Smooth muscle cell (in vitro differentiated cells): ENCODE measurements around the gene DNAJA2. TPM values are rescaled to one million over a fixed set of nuclear protein-coding genes. Genes with fewer than 3 reads are reported as not detected.

ENCODE experiments used
- DNase-seq: peaks from one replicate; lab custom pipeline; 2025; ENCODE audit not compliant: unreplicated experiment; lab: John Stamatoyannopoulos, UW
- H2AFZ ChIP-seq: fragments of 200-600 bp; sonication (generic); 2 replicates; pipeline ENCODE4 v1.6.0; 2016; ENCODE audit warnings: antibody characterized with exemption, low read depth, mild to moderate bottlenecking
- H3F3A ChIP-seq: fragments of 200-600 bp; sonication (generic); 2 replicates; pipeline ENCODE4 v1.6.0; 2017; ENCODE audit warnings: antibody characterized with exemption, low read depth
- H3K27ac ChIP-seq: fragments of 200-600 bp; sonication (generic); 2 replicates; pipeline ENCODE4 v1.5.1; 2016; ENCODE audit warnings: low read depth, mild to moderate bottlenecking
- H3K27me3 ChIP-seq: fragments of 200-600 bp; sonication (generic); 2 replicates; pipeline ENCODE4 v1.6.1; 2016; ENCODE audit warnings: low read depth, mild to moderate bottlenecking
- H3K36me3 ChIP-seq: fragments of 200-600 bp; sonication (generic); 2 replicates; pipeline ENCODE4 v1.5.1; 2016; ENCODE audit warnings: low read depth
- H3K4me1 ChIP-seq: fragments of 200-600 bp; sonication (generic); 2 replicates; pipeline ENCODE4 v1.5.1; 2016; ENCODE audit warnings: low read depth
- H3K4me2 ChIP-seq: fragments of 200-600 bp; sonication (generic); 2 replicates; pipeline ENCODE4 v1.6.0; 2016; ENCODE audit warnings: mild to moderate bottlenecking
- H3K4me3 ChIP-seq: fragments of 200-600 bp; sonication (generic); 2 replicates; pipeline ENCODE4 v1.5.1; 2016; ENCODE audit warnings: mild to moderate bottlenecking
- H3K79me2 ChIP-seq: fragments of 200-600 bp; sonication (generic); 2 replicates; pipeline ENCODE4 v1.6.0; 2016; ENCODE audit warnings: low read depth, mild to moderate bottlenecking
- H3K9ac ChIP-seq: fragments of 200-600 bp; sonication (generic); 2 replicates; pipeline ENCODE4 v1.6.0; 2016; ENCODE audit warnings: low read depth
- H3K9me3 ChIP-seq: fragments of 200-600 bp; sonication (generic); replicated peaks from 2 replicates; pipeline ENCODE4 v1.5.1; 2016; ENCODE audit warnings: low read depth
- H4K20me1 ChIP-seq: fragments of 200-600 bp; sonication (generic); 2 replicates; pipeline ENCODE4 v1.6.0; 2016; ENCODE audit warnings: low read depth
- WGBS: methylation state at CpG from one replicate; pipeline ENCODE4 v1.1.7; 2016; ENCODE audit warnings: low lambda C conversion rate; 5-methylcytosine and 5-hydroxymethylcytosine counted together
- polyA plus RNA-seq: library from polyadenylated mRNA; unstranded; fragments of >200 nt; fragmentation: Nextera tagmentation; extraction: Ambion mirVana; gene quantifications from 2 replicates; pipeline ENCODE4 v1.2.1, GENCODE V29; 2016
- total RNA-seq: library from RNA; depleted of rRNA; stranded (reverse); fragments of >200 nt; gene quantifications from 2 replicates; pipeline ENCODE4 v1.2.3, GENCODE V29; 2014
- TF ChIP-seq, protein P1 (sequence below): fragments of 200-600 bp; sonication (generic); IDR thresholded peaks from 2 replicates; pipeline ENCODE4 v1.5.1; 2017; ENCODE audit warnings: borderline replicate concordance, mild to moderate bottlenecking, antibody characterized with exemption; ENCODE audit not compliant: insufficient read depth, poor library complexity, severe bottlenecking

DNAJA2 gene
- total and polyA plus RNA-seq, 2 experiments from 2014 or later: 36.4 to 52.2 TPM

DNA sequence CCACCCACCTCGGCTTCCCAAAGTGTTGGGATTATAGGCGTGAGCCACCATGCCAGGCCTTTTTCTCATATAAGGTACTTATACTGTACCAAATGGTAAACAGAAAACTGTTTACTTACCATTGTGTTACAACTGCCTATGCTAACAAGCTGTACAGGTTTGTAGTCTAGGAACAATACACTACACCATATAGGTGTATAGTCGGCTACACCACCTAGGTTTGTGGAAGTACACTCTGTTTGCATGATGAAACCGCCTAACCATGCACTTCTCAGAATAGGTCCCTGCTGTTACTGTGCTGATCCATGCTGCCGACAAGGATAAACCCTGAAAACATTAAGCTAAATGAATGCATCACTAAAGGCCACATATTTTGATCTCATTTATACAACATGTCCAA, 18.9 kb downstream of the DNAJA2 start:
- TF ChIP-seq, protein P1, sequence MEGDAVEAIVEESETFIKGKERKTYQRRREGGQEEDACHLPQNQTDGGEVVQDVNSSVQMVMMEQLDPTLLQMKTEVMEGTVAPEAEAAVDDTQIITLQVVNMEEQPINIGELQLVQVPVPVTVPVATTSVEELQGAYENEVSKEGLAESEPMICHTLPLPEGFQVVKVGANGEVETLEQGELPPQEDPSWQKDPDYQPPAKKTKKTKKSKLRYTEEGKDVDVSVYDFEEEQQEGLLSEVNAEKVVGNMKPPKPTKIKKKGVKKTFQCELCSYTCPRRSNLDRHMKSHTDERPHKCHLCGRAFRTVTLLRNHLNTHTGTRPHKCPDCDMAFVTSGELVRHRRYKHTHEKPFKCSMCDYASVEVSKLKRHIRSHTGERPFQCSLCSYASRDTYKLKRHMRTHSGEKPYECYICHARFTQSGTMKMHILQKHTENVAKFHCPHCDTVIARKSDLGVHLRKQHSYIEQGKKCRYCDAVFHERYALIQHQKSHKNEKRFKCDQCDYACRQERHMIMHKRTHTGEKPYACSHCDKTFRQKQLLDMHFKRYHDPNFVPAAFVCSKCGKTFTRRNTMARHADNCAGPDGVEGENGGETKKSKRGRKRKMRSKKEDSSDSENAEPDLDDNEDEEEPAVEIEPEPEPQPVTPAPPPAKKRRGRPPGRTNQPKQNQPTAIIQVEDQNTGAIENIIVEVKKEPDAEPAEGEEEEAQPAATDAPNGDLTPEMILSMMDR: no peak
- Histone ChIP-seq H3K27ac (no peak overlapping the region), H2AFZ (no peak overlapping the region), H3F3A (no peaks in the 10 kb centered on the region), H3K36me3 (peaks cover 32% of the 10 kb centered on the region), H3K9me3 (no peaks in the 10 kb centered on the region), H3K4me2 (no peak overlapping the region), H3K4me3 (no peak overlapping the region), H3K9ac (no peak overlapping the region), H3K27me3 (no peaks in the 10 kb centered on the region), H3K4me1 (no peaks in the 10 kb centered on the region), H4K20me1 (peaks cover 13% of the 10 kb centered on the region), H3K79me2 (peaks cover 6% of the 10 kb centered on the region)
- WGBS: 97% methylated on average over 5 of the region's 5 CpGs
- no peak for DNase-seq

DNA sequence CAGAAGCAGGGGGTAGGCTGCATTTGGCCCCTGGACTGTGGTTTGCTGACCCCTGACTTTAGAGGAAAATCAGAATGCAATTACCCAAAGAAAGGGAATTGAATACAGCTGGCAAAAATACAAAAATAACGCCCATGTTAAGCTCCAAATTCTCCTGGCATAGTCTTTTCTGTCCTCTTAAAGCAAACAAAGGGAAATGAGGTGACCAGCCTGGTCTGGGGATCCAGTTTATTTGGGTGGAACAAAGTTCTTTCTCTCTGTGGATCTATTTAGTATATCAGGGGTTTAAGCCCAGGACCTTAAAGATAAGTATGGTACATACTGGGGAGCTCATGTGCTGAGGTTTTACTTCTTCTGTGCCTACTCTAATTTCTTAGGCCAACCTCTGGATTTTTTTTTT, 23.5 kb downstream of the DNAJA2 start:
- no peaks in the 10 kb centered on the region for H3F3A ChIP-seq
- WGBS: 84% methylated on average over 1 of the region's 1 CpG
- H3K4me1 ChIP-seq: no peaks in the 10 kb centered on the region
- H4K20me1 ChIP-seq: no peaks in the 10 kb centered on the region
- no peak for DNase-seq
- TF ChIP-seq, protein P1: no peak
- H3K27me3 ChIP-seq: no peaks in the 10 kb centered on the region
- H3K36me3 ChIP-seq: peaks cover 7% of the 10 kb centered on the region
- H3K4me2 ChIP-seq: no peak overlapping the region
- no peaks in the 10 kb centered on the region for H3K9me3 ChIP-seq
- H3K27ac ChIP-seq: no peak overlapping the region
- no peak overlapping the region for H3K4me3 ChIP-seq
- no peak overlapping the region for H3K9ac ChIP-seq
- no peaks in the 10 kb centered on the region for H3K79me2 ChIP-seq
- H2AFZ ChIP-seq: no peak overlapping the region

DNA sequence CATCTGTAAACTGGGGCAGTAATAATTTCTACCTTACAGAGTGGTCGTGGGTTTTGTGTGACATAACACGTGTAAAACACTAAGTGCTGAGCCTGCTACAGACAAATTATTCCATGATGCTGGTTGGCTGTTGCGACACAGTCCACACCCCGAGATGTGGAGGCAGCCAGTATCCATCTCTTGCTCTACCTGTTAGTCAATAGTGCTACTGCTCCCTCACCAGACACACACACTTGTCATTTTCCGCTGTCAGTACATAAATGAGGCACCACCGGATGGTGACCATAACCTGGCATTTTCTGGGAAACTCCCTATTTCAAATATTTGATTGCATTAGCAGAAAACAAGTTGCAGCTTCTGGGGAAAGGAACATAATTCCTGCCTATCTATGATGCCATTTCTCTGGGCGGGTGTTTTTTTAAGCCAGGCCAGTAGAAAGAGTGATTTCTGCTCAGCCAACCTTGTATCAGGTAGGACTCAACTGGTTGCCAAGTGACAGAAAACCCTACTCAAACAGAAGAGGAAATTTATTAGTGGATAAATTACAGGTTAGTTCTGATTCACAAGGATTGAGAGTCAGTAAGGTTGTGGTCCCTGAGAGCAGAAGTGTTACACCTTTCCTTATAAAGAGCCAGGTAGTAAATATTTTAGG, 24.1 kb downstream of the DNAJA2 start:
- Histone ChIP-seq H3K36me3 (peaks cover under 1% of the 10 kb centered on the region), H3K4me3 (no peak overlapping the region), H3K4me2 (no peak overlapping the region), H3K27me3 (no peaks in the 10 kb centered on the region), H4K20me1 (no peaks in the 10 kb centered on the region), H2AFZ (no peak overlapping the region), H3K4me1 (no peaks in the 10 kb centered on the region), H3K9ac (no peak overlapping the region), H3K27ac (no peak overlapping the region), H3K79me2 (no peaks in the 10 kb centered on the region), H3F3A (no peaks in the 10 kb centered on the region), H3K9me3 (no peaks in the 10 kb centered on the region)
- DNase-seq: no peak
- TF ChIP-seq, protein P1: no peak
- WGBS: 85% methylated on average over 7 of the region's 7 CpGs

DNA sequence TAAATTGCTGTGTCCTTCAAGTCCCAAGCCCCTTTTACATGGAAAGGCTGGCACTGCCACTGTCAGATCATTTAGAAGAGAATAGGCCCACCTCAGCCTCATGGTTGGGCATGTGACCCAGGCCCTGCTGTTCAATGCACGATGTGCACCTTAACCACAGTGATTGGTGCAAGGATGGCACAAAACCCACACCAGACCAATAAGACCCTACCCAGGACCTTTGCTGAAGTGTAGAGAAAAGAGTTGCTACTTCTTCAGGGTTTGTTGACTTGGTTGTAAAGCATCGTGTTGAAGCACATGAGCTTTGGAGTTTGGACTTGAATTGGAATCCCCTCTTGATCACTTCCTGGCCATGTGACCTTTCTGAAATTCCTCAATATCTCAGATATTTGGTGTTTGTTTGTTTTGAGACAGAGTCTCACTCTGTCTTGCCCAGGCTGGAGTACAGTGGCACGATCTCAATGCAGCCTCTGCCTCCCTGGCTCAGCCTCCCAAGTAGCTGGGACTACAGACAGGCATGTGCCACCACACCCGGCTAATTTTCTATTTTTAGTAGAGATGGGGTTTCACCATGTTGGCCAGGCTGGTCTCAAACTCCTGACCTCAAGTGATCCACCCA, 24.8 kb downstream of the DNAJA2 start:
- Histone ChIP-seq H3K36me3 (no peaks in the 10 kb centered on the region), H3K9ac (no peak overlapping the region), H3K79me2 (no peaks in the 10 kb centered on the region), H3K4me1 (no peaks in the 10 kb centered on the region), H2AFZ (no peak overlapping the region), H3K27ac (no peak overlapping the region), H3K4me2 (no peak overlapping the region), H4K20me1 (no peaks in the 10 kb centered on the region), H3F3A (no peaks in the 10 kb centered on the region), H3K4me3 (no peak overlapping the region), H3K27me3 (no peaks in the 10 kb centered on the region), H3K9me3 (no peaks in the 10 kb centered on the region)
- 89% methylated on average over 4 of the region's 4 CpGs for WGBS
- TF ChIP-seq, protein P1: no peak
- DNase-seq: no peak
